ENCODE measurements around the gene BACH1. TPM values are rescaled to one million over a fixed set of nuclear protein-coding genes. Genes with fewer than 3 reads are reported as not detected.

The BACH1 gene
- total and polyA plus RNA-seq, 2 donors (not counting 3 experiments of a cell fraction or from before 2014, with no cell fraction given): 7.2 to 28.8 TPM

GRCh38 chr21:29301691-29302090 is 3.0 kb downstream of the BACH1 start:
- DNase-seq (ENCODE audit: low read depth, low spot score): no peak
- TF ChIP-seq POLR2A (IDR thresholded peaks at IDR 0.05; ENCODE audit: low read depth, low read length): no peak
- TF ChIP-seq CTCF (IDR thresholded peaks at IDR 0.05; ENCODE audit: extremely low read depth in 1 of 2, insufficient read depth in 1 of 2, low read depth in 1 of 2, low read length in 2 of 2): no peak
- no peak for TF ChIP-seq GATA2 (IDR thresholded peaks at IDR 0.05; ENCODE audit: insufficient read depth, insufficient read length, low read depth, low read length)
- no peak for TF ChIP-seq POLR2AphosphoS5 (IDR thresholded peaks at IDR 0.05; ENCODE audit: insufficient read depth, low read depth, low read length)
- TF ChIP-seq EZH2 (IDR thresholded peaks at IDR 0.05; ENCODE audit: borderline replicate concordance, low read depth, low read length, severe bottlenecking): no peak
- TF ChIP-seq JUN (IDR thresholded peaks at IDR 0.05; ENCODE audit: borderline replicate concordance, insufficient read depth, insufficient read length, low read depth): no peak
- no peak for TF ChIP-seq FOS (IDR thresholded peaks at IDR 0.05; ENCODE audit: borderline replicate concordance, insufficient read depth, low read length)
- no peak for TF ChIP-seq MYC (IDR thresholded peaks at IDR 0.05; ENCODE audit: low read depth, low read length)
- TF ChIP-seq MAX (IDR thresholded peaks at IDR 0.05; ENCODE audit: insufficient read depth, insufficient read length): no peak
- CTCF ChIA-PET: interaction anchor here (1.1 to 6.4 kb wide), 5 partner anchors 13 to 138 kb away, joined by 3 to 53 read pairs (median 18); no protein-coding TSS in a partner anchor
- no TSS peak for BruUV-seq (replicated peaks)
- POLR2A ChIA-PET: no interaction called here
- Histone ChIP-seq H3K27me3 (ENCODE audit: control insufficient read depth in 2 of 2, insufficient read depth in 2 of 2, low read length in 2 of 2) (no peaks in the 10 kb centered on the region), H3K79me2 (ENCODE audit: control insufficient read depth, insufficient read depth, low read length) (peaks cover 72% of the 10 kb centered on the region), H3K4me2 (ENCODE audit: insufficient read depth, low read length) (no peak overlapping the region), H4K20me1 (replicated peaks; ENCODE audit: control insufficient read depth, extremely low read depth, insufficient read depth, low read length) (peaks cover 13% of the 10 kb centered on the region), H3K4me3 (replicated peaks in 1 of 3; ENCODE audit: insufficient read depth in 1 of 3, low read depth in 1 of 3, low read length in 3 of 3) (no peak overlapping the region), H3K9me1 (replicated peaks; ENCODE audit: control insufficient read depth, extremely low read depth, insufficient read depth, low read length) (no peaks in the 10 kb centered on the region), H3K9ac (replicated peaks; ENCODE audit: extremely low read depth, insufficient read depth, low read length) (no peak overlapping the region), H2AFZ (ENCODE audit: low read depth, low read length) (no peak overlapping the region), H3K36me3 (ENCODE audit: control insufficient read depth in 2 of 2, extremely low read depth in 1 of 2, insufficient read depth in 2 of 2, low read length in 2 of 2) (peaks cover 0 to 2% of the 10 kb centered on the region in 2 experiments), H3K9me3 (replicated peaks; ENCODE audit: control insufficient read depth, insufficient read depth, low read length) (no peaks in the 10 kb centered on the region), H3K27ac (ENCODE audit: insufficient read depth, low read depth, low read length) (no peak overlapping the region), H3K4me1 (ENCODE audit: control insufficient read depth, extremely low read depth, insufficient read depth, low read length) (peaks cover 23% of the 10 kb centered on the region)
- intact Hi-C loops (cut with micrococcal nuclease) (no loop called here), dilution Hi-C loops (cut with MboI; ENCODE audit: extremely low pct_ligation_motif_present, low sequenced_read_pairs) (no loop called here)
- no peak for FAIRE-seq

Measured in endothelial cell of umbilical vein (primary cell).